GM21529 (cell line): ENCODE data around the gene TK2.
"Not testable (repeated sequence)": the region's sequence is repeated elsewhere in the genome, so short reads cannot be mapped to it uniquely, and the experiment has no call there.

Source experiments
- ATAC-seq: cut with Tn5 transposase; IDR thresholded peaks from one replicate; pipeline ENCODE4 v1.9.1; 2021; ENCODE audit not compliant: unreplicated experiment

Gene TK2

GRCh38 chr16:66574081-66574480, 24.2 kb upstream of the TK2 start:
- ATAC-seq: no peak

DNA sequence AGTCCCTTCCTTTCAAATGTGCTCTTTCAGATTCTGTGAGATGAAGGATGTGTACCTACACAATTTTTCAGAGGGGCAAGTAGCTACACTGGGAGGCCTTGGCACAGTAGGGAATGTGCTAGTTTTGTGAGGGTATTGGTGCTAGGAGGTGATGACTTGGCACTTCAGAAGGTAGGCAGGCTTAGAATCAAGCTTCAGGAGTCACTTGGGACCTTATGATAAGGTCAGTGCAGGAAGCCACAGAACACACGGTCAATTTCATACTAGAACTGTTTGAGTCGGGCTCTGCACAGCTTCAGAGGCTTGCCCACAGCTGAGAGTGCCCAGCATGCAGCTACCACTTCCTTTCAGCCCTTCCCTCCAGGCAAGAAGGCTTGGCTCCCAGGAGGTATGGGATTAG, 22.4 kb upstream of the TK2 start:
- no peak for ATAC-seq

GRCh38 chr16:66569827-66570405, 20.0 kb upstream of the TK2 start:
- ATAC-seq: no peak

GRCh38 chr16:66569131-66569530, 19.2 kb upstream of the TK2 start:
- no peak for ATAC-seq

DNA sequence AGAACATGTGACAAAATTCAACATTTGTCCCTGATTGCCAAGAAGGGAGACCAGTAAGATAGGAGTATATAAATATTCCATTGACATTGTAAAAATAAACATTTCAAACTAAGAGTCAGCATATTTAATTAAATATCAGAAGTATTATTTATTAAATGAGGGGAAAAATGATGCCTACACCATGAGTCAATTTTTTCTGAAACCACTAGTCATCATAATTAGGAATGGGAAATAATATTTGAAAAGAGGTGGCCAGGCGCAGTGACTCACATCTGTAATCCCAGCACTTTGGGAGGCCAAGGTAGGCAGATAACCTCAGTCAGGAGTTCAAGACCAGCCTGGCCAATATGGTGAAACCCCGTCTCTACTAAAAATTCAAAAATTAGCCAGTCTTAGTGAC, 18.4 kb upstream of the TK2 start:
- no peak for ATAC-seq

GRCh38 chr16:66567270-66567669, 17.3 kb upstream of the TK2 start:
- not testable (repeated sequence) for ATAC-seq

- no peak for ATAC-seq
Observed at GRCh38 chr16:66566051-66566901, 16.4 kb upstream of the TK2 start, which contains the start of gene CMTM1. CMTM1 (plus strand) TSS chr16:66566439; CDS start chr16:66566514, 75 bp downstream.

GRCh38 chr16:66563574-66564334, 13.8 kb upstream of the TK2 start:
- ATAC-seq: no peak

DNA sequence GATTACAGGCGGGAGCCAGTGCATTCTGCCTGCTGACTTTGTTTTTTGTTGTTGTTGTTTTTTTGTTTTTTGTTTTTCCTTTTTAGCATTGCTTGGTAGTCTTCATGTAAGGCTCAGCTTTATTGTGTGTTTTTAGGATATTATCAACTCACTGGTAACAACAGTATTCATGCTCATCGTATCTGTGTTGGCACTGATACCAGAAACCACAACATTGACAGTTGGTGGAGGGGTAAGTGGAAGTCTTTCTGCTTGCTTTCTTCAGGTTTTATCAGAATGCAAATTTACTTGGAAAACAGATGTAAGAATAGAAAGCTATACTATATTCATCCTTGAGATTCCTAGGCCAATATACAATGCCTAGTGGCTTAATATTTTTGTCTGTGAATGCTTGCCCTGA, 13.1 kb upstream of the TK2 start:
- ATAC-seq: no peak

- no peak for ATAC-seq
Observed at GRCh38 chr16:66562409-66562808, 12.5 kb upstream of the TK2 start.

DNA sequence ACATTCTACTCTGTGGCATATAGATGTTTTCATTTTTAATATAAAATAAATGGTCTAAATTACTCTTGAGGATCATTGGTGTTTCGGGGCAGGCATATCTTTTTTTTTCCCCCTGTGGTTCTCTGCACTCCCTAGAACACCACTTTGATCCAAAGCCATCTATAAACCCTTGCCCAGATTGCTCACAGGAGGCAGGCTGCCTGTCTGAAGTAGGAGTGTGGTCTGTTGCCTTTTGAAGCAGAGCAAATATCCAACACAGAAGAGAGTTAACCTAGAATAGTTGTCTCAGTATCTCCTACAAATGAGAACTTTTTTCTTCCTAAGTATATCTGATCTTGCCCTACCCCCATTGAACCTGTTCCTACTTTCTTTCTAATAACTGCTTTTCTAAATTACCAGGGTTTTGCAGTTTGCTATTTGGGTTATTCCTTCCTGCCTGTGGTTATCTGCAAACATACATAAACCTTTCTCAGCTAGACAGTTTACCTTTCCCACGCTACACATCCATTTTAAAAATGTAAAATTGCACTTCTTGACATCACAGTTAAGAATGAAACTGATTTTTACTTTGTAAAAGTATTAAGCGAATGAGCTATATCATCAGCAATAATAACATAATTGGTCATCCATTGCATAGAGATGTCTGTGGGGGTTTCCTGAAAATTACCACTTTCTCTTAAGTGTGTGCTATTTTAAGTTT, 11.6 kb upstream of the TK2 start:
- ATAC-seq: no peak

DNA sequence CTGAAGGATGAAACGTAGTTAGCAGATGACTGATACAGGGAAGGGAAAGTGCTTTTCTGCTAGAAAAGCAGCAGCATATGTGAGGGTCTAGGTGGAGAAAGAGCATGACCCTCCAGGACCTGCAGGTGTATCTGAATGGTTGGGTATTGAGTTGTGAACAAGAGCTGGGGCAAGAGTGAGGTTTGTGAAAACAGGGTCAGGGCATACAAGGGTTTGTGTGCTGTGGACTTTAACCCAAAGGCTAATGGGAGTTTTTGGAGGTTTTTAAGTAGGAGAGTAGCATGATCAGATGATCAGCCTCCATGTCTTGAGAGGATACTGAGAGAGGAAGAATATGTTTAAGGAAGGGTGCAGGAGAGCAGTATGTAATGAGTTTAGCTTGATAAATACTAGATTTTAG, 10.2 kb upstream of the TK2 start:
- ATAC-seq: no peak

DNA sequence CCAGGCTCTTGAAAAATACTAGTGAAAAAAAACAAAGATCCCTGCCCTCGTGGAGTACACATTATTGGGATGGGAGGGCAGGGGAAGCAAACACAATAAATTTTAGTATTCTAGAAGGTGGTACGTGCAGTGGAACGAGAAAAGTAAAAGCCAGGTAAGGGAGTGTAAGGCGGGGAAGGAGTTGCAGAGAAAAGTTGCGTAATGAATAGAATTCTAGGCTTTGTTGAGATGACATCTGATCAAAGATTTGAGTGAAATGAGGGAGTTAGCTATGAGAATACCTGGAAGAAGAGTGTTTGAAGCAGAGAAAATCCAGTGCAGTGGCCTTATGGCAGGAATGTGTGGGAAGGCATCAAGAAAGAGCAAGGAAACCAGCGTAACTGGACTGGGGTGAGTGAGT, 4.6 kb upstream of the TK2 start:
- ATAC-seq: no peak

DNA sequence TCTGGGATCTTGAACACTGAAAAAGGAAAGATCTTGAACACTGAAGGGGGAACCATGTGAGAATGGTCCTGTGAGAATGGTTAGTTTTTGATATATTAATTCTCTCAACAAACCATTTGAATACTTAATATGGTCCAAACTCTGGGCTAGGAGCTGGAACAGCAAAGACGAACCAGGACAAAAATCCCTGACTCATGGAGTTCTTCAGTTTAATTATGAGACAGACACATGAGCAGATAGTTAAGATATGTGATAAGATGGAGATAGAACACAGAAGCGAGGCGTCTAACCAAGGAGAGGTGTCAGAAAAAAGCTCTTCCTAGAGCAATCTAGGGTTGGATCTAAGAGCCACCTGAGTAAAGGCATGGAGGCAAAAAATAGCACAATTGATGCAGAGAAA, 4.1 kb upstream of the TK2 start:
- ATAC-seq: no peak

DNA sequence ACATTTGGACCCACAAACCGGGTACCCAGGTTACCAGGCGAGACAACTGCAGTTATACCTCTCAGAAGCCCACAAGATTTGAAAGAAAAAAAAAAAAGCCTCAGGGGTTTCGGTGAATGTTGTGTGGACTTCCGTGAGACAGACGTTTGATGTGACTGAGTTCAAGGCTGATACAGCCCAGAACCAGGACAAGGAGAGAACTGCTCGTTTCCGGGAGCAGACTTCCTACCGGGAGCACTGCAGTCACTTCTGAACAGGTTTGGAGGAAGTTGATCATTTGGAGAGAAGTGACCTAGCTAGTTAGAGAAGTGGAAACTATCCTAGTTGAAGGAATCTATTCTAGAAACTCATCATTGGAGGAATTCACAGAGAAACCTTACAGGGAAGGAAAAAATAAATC, 3.3 kb upstream of the TK2 start:
- ATAC-seq: no peak

GRCh38 chr16:66552286-66553177, 2.6 kb upstream of the TK2 start, which contains the start of gene CKLF:
CKLF (plus strand) TSS chr16:66552576; CDS start chr16:66552716, 140 bp downstream.
- peak; percentile 78 for ATAC-seq

- no peak for ATAC-seq
Observed at GRCh38 chr16:66551788-66552285, 1.9 kb upstream of the TK2 start.

GRCh38 chr16:66551348-66551759, 1.4 kb upstream of the TK2 start:
- ATAC-seq: no peak

- no peak for ATAC-seq
Observed at GRCh38 chr16:66548868-66549267, 1.1 kb downstream of the TK2 start.

DNA sequence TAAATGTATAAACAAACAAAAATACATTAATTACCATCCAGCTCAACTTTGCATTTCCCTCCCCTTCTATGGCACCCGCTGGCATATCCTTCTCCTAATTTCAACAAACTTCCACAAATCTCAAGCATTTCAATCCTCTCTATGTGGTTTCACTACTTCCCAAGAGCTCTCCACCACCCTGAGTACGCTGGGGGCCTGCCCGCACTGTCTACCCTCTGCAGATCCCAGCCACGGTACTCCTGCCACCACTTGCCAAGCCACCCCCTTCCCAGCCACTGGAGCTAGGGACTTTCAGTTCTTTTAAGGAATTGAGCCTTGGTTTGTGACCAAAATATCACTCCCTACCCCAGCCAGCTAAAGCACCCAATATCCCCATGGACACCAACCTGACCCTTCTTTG, 1.9 kb downstream of the TK2 start:
- no peak for ATAC-seq
